ENCODE measurements around the gene CNIH3. TPM values are rescaled to one million over a fixed set of nuclear protein-coding genes. Genes with fewer than 3 reads are reported as not detected.

The CNIH3 gene
- total and polyA plus RNA-seq, 8 donors, result 2.0 to 10.5 (median 3.6) TPM

DNA sequence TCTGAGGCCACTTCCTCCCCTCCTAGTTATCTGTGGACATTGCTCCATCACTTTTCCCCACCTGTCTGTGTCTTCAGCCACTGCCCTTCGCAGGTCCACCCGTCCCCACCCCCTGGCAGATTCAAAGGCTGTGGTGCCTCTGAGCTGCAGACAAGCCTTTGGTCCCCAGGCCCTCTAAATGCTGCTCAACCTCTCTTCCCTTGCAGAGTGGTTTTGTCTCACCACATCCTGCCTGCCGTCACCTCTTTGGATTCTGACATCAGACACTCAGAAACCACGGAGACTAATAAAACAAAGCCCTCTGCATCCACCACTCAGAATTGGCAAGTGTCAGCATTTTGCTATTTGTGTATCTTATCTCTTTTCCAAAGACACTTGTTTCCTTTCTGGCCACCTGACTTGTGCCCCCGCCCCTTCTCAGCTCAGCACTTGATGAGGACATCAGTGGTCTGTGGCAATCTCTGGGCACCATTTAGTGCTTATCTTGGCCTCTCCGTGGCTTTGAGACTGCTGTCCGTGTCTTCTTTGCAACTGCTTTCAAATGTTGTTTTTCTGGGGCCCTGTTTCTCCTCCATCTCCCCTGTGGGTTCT, 7.7 kb downstream of the CNIH3 start:
- H3K9me3 ChIP-seq, result no peaks in the 10 kb centered on the region
- 58 to 60% methylated on average over 7 of the region's 7 CpGs for WGBS, 2 donors
- TF ChIP-seq, protein P1, sequence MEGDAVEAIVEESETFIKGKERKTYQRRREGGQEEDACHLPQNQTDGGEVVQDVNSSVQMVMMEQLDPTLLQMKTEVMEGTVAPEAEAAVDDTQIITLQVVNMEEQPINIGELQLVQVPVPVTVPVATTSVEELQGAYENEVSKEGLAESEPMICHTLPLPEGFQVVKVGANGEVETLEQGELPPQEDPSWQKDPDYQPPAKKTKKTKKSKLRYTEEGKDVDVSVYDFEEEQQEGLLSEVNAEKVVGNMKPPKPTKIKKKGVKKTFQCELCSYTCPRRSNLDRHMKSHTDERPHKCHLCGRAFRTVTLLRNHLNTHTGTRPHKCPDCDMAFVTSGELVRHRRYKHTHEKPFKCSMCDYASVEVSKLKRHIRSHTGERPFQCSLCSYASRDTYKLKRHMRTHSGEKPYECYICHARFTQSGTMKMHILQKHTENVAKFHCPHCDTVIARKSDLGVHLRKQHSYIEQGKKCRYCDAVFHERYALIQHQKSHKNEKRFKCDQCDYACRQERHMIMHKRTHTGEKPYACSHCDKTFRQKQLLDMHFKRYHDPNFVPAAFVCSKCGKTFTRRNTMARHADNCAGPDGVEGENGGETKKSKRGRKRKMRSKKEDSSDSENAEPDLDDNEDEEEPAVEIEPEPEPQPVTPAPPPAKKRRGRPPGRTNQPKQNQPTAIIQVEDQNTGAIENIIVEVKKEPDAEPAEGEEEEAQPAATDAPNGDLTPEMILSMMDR (IDR thresholded peaks at IDR 0.05), result no peak
- H3K4me3 ChIP-seq, result no peak overlapping the region
- no peaks in the 10 kb centered on the region for H3K27me3 ChIP-seq
- intact Hi-C loops (cut with DNase I), result no loop called here
- DNase-seq (no peak), ATAC-seq (peak in 2 of 4 donors; percentile 18 to 31), FAIRE-seq (no peak)
- H3K4me1 ChIP-seq, result peaks cover 5 to 27% (median 21%) of the 10 kb centered on the region in 3 donors
- peak overlapping the region in 2 of 4 donors; percentile 59 to 79 for H3K27ac ChIP-seq
- H3K36me3 ChIP-seq, result no peaks in the 10 kb centered on the region

DNA sequence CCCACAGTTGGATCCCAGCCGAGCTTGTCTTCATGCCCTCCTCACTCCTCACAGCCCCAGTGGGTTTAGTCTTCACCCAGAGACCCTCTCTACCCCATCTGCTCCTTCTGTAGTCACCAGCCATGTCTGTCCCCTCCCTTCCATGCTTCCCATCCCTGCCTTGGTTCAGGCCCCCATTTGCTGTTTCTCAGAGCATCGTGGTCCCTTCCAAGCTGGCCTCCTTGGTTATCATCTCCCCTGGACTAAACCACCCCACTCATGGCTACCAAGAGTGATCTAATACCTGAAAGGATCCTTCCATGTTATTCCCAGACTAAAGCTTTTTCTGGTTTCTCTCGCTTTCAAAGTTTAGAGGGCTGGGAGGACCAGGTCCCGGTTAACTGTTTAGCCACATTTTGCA, 8.3 kb downstream of the CNIH3 start:
- TF ChIP-seq, protein P1 (IDR thresholded peaks at IDR 0.05), result no peak
- Histone ChIP-seq H3K27ac (no peak overlapping the region), H3K36me3 (no peaks in the 10 kb centered on the region), H3K9me3 (no peaks in the 10 kb centered on the region), H3K4me3 (no peak overlapping the region), H3K27me3 (no peaks in the 10 kb centered on the region), H3K4me1 (peaks cover 5 to 27% (median 21%) of the 10 kb centered on the region in 3 donors)
- intact Hi-C loops (cut with DNase I), result no loop called here
- 95% methylated on average over 4 of the region's 4 CpGs for WGBS, 2 donors
- ATAC-seq (no peak), FAIRE-seq (no peak), DNase-seq (no peak)

DNA sequence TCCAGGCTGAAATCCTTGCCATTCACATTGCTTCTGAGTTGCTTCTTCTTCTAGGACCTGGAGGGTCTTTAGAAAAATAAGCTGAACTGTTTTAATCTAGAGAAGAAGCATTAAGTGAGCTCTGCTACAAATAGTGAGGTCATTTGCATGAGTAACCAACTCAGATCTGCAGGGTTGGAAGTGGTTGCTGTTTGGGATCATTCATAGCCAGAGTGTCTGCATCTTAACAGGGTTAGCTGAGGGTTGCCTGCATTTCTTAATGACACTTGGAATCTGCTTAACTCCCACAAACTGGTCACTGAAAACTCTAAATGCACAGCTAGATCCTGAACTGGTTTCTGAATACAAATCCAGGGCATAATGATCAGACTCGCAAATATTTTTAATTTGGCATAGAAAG, 9.9 kb downstream of the CNIH3 start:
- Histone ChIP-seq H3K27ac (no peak overlapping the region), H3K9me3 (no peaks in the 10 kb centered on the region), H3K4me3 (no peak overlapping the region), H3K27me3 (no peaks in the 10 kb centered on the region), H3K36me3 (no peaks in the 10 kb centered on the region), H3K4me1 (peaks cover 5 to 26% (median 21%) of the 10 kb centered on the region in 3 donors)
- DNase-seq, result no peak
- intact Hi-C loops (cut with DNase I), result no loop called here
- no peak for FAIRE-seq
- WGBS, 2 donors, result 88 to 94% methylated on average over 1 of the region's 1 CpG
- TF ChIP-seq, protein P1 (IDR thresholded peaks at IDR 0.05), result no peak
- no peak for ATAC-seq

DNA sequence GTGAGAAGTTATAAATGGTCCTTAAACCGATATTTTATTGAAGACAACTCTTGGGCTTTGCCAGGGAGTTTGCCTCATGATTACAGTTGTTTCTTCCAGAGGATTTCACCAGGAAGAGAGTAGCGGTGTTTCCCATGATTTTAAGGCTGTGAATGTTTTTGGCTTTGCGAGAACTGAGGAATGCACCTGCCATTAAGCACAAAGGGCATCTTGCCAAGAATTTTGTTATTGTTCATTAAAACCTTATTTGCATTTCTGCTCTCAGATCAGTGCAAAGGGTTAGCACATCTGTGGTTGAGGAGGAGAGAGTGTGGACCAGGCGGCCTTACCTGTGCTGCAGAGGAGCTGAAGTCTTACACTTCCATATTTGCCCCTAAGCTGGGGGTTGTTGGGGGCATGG, 13.8 kb downstream of the CNIH3 start:
- Histone ChIP-seq H3K4me3 (no peak overlapping the region), H3K27me3 (no peaks in the 10 kb centered on the region), H3K27ac (no peak overlapping the region), H3K9me3 (no peaks in the 10 kb centered on the region), H3K4me1 (peaks cover 0 to 19% (median 18%) of the 10 kb centered on the region in 3 donors), H3K36me3 (no peaks in the 10 kb centered on the region)
- 62% methylated on average over 4 of the region's 4 CpGs for WGBS, 2 donors
- ATAC-seq (no peak), DNase-seq (no peak), FAIRE-seq (no peak)
- TF ChIP-seq, protein P1 (IDR thresholded peaks at IDR 0.05), result no peak
- intact Hi-C loops (cut with DNase I), result loop anchor here in 1 of 3 donors (10.0 kb wide), 1 partner anchor 105 kb away; no protein-coding TSS in a partner anchor

DNA sequence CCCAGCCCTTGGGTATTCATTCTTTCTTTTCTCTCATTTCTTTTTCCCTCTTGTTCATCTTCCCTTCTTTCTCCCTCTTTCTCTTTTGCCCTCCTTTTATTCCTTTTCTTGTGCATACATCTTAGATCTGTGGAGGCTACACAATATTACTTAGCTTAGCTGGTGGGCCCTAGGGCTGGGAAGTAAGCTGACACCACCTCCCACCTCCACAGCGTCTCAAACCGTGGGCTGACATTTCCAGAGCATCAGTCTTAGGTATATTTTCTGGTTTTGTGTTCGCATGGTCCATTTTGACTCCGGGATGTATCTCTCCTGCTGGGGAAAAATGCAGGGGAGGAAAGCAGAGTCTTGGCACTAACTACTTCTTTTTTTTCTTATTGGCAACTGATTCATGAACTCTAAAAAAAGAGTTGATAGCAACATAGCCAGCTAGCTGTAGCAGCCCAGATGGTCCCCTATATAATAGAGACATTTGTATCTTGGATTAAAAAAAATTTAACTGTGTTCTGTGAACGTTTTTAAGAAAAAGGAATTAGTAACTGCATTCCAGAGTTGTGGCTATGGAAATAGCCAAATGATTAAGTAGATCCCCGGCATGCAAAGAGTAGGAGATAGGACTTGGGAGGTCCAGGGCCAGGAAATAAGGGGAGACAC, 15.5 kb downstream of the CNIH3 start:
- H3K27ac ChIP-seq, result peak overlapping the region in 3 of 4 donors; percentile 39 to 53 (median 42)
- no peak overlapping the region for H3K4me3 ChIP-seq
- TF ChIP-seq, protein P1 (IDR thresholded peaks at IDR 0.05), result no peak
- ATAC-seq (peak in 1 of 4 donors; percentile 32), FAIRE-seq (no peak), DNase-seq (no peak)
- intact Hi-C loops (cut with DNase I), result loop anchor here in 1 of 3 donors (10.0 kb wide), 1 partner anchor 107 kb away; no protein-coding TSS in a partner anchor
- WGBS, 2 donors, result 47 to 52% methylated on average over 6 of the region's 6 CpGs
- peaks cover 0 to 19% (median 18%) of the 10 kb centered on the region in 3 donors for H3K4me1 ChIP-seq
- no peaks in the 10 kb centered on the region for H3K36me3 ChIP-seq
- H3K9me3 ChIP-seq, result no peaks in the 10 kb centered on the region
- no peaks in the 10 kb centered on the region for H3K27me3 ChIP-seq
